ENCODE results near the gene ATP2C2. TPM values are rescaled to one million over a fixed set of nuclear protein-coding genes. Genes with fewer than 3 reads are reported as not detected.
"Not testable (repeated sequence)": the region's sequence is repeated elsewhere in the genome, so short reads cannot be mapped to it uniquely, and the experiment has no call there.

ATP2C2 gene
- total RNA-seq, 1 experiment from 2014 or later: not detected

DNA sequence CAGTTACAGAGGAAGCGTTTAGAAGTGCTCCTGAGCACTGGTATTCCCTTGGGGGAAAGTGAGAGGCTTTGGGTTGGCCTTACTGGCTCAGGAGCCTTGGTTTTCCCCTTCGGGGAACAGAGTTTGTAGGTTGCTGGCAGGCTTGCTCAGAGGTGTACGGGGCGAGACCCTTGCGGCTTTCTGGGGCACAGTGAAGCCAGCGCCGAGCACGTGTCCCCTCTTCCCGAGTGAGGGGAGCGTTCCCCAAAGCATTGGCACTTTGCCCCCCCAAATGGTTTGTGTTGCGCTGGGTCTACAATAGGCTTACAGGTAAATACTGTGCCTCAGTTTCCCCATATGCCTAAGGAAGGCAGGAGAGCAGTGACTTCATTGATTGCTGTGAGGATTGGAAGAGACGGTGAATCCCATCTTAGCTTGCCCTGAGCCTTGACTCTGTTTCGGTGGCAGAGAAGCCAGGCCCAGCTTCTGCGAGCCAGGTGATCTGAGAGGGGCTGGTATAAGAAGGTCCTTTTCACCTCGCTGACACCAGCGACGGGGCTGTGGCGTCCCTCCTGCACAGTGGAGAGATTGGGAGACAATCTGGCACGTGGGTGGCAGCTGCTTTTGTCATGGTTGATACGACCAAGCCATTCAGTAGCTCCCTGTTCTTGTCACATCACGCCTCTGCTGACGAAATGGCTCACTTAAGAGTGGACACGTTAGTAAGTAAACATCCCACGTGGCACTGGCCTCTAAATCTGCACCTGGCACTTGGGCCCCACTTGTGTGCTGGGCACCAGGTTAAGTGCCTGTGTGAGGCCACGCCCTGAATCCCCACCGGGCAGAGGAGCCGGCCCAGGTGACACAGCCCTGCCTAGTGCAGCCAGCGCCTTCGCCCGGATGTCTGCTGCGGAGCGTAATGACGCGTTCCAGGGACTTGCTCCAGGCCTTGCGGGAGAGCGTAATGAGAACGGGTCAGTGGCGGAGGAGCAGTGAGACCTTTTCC, 81.1 kb downstream of the ATP2C2 start:
- no peak for DNase-seq (ENCODE audit: low spot score)

DNA sequence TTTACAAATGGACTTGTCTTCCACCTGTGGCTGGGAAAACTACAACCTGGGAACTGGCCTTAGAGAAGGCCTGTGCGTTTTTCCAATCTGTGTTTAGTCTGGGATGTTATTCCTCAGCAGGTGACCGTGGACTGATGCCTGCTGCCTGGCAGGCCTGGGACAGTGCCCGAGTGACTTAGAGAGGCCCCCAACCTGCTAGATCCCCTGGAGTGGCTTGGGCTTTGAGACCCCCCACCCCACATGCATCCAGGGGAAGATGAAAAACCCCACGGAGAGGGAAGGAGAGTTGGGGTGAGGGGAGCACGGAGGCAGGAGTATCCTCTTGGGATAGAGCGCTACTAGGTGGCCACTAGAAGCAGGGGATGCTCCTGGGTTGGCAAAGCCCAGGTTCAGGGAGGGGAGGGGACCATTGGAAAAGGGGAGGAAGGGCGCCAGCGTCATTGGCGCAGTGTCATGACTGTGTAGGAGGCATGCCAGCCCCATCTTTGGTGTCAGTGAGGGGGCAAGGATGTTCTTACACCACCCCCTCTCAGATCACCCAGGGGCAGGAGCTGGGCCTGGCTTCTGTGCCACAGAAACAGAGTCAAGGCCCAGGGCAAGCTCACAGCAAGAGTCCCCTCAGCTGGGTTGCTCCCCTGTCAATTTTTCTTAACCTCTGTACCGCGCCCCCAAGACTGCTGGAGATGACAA, 82.0 kb downstream of the ATP2C2 start:
- no peak for DNase-seq (ENCODE audit: low spot score)

DNA sequence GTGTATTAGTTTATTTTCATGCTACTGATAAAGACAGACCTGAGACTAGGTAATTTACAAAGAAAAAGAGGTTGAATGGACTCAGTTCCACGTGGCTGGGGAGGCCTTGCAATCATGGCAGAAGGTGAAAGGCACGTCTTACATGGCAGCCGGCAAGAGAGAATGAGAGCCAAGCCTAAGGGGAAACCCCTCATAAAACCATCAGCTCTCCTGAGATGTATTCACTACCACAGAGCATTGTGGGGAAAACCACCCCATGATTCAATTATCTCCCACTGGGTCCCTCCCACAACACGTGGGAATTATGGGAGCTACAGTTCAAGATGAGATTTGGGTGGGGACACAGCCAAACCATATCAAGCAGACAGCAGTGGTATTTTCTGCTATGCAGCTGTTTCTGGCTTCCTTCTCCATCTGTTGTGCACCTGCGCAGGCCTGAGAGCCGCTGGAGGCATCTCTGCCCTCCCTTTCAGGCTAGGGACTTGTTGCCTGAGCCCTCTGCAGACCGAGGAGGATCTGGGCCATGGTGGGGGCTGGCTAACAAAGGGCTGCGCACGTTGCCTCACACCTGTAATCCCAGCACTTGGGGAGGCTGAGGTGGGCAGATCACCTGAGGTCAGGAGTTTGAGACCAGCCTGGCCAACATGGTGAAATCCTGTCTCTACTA, 82.8 kb downstream of the ATP2C2 start:
- not testable (repeated sequence) for DNase-seq (ENCODE audit: low spot score)

DNA sequence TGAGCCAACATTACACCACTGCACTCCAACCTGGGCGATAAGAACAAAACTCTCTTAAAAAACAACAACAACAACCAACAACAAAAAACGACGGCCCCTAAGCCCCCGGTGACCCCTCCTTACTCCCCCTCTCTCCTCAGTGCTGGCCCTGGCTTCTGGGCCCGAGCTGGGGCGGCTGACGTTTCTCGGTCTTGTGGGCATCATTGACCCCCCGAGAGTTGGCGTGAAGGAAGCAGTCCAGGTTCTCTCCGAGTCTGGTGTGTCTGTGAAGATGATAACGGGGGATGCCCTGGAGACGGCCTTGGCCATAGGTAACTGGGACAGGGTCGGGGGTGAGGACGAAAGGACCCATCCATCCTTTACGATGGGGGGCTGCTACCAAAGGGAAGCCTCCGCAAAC, 83.4 kb downstream of the ATP2C2 start:
- DNase-seq (ENCODE audit: low spot score): no peak

DNA sequence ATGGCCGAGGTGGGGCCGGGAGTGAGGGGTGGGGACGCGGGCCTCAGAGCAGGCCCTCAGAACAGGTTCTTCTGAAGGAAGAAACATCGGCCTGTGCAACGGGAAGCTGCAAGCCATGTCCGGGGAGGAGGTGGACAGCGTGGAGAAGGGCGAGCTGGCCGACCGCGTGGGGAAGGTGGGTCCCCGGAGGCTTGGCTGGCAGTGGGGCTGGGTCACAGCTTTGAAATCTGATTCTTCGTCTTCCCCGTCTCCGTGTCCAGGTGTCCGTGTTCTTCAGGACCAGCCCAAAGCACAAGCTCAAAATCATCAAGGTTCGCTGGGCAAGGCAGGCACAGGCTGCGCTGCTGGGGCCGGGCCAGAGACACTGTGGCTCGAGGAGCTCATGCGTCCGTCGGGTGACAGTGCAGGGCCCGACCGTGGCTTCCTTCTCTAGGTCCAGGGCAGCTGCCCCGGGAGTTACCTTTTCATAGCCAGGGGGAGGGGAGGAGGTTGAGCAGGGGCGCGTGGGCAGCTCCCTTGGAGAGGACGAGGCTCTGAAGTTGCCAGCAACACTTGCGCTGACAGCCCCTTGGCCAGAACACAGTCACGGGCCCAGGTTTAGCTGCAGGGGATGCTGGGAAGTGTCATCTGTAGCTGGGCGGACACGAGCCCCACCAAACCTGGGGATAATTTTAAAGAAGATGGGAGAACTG, 84.9 kb downstream of the ATP2C2 start:
- no peak for DNase-seq (ENCODE audit: low spot score)

DNA sequence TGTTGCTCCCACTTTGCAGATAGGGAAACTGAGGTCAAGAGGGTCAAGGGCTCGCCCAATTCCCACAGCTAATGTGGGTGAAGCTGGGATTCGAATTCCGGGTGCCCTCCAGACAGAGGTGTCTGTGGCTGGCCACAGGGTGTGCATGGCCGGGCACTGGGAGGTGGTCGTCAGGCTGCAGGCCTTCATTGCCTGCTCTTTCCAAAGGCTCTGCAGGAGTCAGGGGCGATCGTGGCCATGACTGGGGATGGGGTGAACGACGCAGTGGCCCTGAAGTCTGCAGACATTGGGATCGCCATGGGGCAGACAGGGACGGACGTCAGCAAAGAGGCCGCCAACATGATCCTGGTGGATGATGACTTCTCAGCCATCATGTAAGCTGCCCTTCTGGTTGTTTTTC, 86.3 kb downstream of the ATP2C2 start:
- DNase-seq (ENCODE audit: low spot score): no peak

DNA sequence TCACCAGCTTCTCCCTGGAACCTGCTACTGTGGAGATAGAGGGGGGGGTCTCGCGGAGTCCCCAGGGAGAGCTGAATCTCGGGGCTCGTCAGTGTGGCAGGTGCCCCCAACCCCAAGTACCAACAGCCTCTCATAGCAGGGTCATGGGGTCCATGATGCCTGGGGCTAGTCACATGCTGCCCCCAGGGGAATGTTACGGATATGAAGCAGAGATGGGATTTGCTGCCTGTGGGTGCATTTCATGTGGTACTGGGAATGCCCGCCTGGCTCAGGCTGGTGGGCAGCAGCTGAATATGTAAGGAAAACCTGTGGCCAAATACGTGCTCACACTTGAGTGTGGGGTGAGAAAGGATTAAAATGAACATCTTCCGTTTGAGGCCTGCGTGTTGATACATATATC, 86.7 kb downstream of the ATP2C2 start:
- no peak for DNase-seq (ENCODE audit: low spot score)

DNA sequence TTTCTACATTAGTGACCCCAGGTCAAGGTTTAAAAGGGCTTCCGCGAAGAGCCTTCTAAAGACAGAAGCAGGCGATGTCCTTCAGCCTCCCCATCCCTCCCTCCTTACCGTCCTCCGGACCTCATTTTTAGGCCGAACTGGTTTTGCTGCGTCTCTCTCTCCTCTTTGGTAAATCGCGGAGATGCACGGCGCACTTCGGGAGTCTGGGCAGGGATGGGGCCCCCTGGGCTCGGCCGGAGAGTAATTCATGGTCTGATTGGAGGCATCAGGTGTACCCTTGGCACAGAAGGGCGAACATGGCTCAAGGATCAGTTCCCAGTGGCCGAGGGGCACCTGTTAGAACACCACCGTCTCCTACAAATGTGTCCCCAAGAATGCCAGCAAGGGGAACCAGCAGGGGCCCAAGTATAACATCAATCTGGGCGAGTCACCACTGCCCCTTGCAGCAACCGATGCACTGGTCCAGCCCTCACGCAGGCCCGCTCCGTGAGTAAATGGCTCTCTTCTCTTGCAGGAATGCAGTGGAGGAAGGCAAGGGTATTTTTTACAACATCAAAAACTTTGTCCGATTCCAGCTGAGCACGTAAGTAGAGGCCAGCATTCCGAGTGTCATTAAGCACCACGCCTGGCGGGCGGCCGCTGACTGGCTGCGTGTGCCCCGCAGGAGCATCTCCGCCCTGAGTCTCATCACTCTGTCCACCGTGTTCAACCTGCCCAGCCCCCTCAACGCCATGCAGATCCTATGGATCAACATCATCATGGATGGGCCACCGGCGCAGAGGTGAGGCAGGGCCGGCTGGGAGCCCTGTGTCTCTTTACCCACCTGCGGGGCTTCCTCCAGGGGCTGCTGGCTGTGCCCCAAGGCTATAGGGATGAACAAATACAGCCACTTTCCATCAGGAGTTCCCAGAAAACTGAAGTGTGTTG, 90.5 kb downstream of the ATP2C2 start:
- no peak for DNase-seq (ENCODE audit: low spot score)

DNA sequence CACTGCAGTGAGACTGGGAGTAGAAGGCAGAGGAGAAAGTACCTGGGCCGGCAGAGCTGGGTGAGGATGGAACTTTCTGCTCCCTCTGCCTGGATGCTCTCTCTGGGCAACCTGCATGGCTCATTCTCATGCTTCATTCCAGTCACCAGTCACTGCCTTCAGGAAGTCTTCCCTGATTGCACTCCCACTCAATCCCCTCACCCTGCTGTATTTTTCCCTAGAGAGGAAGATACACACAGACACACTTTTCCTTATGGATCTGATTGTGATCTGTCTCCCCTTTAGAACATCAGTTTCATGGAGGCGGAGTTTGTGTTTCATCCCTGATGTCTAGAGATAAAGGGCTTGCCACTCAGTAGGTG, 91.2 kb downstream of the ATP2C2 start:
- DNase-seq (ENCODE audit: low spot score): no peak

DNA sequence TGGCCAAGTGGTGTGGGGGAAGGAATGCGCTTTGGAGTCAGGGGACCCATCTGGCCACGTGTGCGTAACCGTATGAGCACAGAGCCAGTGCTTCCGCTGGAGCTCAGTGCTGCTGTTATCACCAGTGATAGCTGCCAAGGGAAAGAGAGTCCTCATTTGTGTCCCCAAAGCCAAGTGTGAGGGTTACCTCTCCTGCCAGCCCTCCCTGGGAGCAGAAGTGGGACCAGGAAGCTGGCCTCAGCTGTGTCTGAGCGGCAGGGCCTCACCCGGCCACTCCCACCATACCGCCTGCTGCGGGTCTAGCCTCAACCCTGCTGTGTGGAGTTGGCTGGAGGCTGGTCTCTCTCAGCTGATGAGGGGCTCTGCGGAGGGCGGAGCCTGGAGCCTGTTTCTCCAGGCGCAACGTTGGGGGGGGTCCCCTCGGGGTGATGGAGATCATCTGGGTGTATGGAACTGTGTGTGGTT, 91.6 kb downstream of the ATP2C2 start:
- DNase-seq (ENCODE audit: low spot score): no peak

DNA sequence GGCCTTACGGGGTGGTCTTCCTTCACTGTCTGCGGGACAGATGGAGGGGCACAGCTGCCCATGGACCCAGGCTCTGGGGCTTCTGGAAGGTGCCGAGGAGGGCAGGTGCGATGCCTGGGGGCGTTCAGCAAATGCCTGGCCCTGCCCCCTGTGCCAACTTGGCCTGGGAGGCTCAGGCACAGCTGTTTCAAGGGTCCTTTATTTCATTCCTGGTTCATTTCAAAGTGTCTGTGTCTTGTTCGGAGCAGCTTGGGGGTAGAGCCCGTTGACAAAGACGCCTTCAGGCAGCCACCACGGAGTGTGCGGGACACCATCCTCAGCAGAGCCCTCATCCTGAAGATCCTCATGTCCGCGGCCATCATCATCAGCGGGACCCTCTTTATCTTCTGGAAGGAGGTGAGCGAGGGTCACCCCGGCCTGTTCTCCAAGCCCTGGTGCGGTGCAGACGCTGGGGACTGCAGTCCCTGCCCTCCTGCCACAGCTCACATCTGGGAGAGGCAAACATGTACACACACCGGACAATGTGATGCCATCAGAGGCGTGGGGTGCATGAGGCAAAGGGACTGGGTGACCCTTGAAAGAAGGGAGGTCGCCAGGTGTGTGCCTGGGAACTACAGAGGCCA, 92.2 kb downstream of the ATP2C2 start:
- no peak for DNase-seq (ENCODE audit: low spot score)

DNA sequence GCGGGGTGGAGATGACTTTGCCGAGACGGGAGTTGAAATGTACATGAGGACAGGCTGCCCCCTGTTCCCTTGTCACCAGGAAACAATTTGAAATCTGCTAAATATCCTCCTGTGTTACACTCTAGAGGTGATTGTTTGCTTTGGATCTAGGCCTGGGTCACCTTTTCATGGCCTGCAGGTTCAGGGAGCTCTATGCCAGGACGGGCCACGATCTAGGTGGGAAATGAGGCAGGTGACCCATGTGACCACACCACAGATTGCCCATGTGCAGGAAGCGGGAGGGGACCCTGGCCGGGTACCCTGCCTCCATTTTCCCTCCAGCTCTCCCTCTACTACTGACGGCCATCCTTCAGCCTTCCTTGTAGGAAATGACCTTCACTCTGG, 92.7 kb downstream of the ATP2C2 start:
- no peak for DNase-seq (ENCODE audit: low spot score)

DNA sequence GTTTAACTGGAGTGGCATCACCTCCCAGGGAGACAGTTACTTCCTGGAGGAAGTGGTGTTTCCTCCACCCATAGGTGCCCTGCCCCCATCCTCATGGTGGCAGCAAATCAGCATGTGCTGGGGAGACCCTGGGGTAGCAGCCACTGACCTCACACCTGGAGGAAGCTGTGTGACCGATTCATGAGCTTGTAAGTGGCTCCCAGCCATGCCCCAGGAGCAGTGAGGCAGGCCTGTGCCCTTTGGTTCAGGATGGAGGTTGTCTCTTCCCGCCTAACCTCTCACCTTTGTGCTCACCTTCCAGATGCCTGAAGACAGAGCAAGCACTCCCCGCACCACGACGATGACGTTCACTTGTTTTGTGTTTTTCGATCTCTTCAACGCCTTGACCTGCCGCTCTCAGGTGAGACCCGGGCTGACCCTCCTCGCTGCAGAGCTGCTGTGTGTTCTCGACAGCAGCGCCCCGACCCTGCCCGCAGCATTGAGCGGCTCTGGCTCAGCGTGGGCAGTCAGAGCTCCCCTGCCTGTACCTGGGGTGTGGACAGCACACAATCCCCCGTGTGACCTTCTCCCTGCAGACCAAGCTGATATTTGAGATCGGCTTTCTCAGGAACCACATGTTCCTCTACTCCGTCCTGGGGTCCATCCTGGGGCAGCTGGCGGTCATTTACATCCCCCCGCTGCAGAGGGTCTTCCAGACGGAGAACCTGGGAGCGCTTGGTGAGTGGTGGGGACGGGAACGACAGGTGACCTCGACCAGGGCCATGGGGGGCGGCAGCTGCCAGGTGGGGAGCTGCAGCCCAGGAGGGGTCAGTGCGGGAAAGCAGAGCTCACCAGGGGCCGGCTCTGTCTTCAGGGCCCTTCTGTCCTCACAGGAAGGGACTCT, 93.3 kb downstream of the ATP2C2 start:
- no peak for DNase-seq (ENCODE audit: low spot score)

DNA sequence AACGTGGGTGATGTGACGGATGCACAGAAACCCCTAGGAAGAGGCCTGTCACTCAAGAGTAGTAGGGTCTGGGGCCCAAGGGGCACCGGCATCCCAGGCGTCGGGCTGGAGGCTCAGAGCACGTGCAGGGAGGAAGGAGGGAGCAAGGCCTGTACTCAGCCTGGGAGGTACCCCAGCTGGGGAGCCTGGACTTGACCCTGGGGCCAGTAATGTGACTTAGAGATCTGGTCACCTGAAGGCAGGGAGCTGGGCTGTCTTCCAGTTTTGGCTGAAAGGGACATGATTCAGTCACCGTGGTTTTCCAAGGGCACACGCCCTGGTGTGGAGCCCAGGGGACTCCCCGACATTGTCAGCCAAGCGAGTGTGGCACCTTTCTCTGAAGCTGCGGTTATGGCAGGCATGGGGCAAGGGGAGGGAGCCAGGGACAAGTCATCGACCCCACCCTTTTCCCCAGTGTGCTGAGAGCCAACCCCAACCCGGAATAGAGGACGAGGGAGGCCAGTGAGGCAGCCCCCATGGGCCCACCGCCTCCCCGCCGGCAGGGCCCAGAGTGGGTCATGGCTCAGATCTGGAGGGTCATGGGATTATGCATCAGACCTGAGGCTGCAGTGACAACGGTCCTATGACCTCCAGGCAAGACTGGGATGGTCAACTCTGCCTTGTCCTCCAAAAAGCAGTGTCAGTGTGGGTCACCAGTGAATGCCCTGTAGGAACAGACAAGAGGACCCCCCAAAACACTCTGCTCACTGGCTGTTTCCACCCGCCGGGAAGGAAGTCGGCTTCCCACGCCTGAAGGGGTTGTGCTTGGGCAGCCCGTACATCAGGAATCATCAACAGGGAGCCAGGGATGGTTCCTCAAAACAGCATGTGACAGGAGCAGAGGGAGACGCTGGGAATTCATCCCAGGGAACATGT, 94.2 kb downstream of the ATP2C2 start:
- DNase-seq (ENCODE audit: low spot score): peak; percentile 55

DNA sequence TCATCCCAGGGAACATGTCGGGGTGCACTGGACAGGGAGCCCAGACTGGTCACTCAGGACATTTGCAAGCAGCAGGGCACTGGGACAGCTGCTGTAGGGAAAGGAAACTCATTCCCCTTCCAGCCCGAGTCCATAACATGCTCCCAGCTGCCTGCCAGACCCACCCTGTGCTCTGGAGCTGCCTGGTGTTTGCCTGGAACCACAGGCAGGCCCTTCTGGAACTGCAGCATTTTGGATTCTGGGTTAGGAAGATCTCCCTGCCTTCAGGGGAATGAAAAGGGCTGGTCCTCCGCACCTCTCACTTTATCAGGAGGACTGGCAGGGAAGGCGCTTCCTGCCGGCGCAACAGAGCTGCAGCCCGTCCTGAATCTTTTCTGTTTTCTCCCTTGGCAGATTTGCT, 94.9 kb downstream of the ATP2C2 start:
- DNase-seq (ENCODE audit: low spot score): no peak

DNA sequence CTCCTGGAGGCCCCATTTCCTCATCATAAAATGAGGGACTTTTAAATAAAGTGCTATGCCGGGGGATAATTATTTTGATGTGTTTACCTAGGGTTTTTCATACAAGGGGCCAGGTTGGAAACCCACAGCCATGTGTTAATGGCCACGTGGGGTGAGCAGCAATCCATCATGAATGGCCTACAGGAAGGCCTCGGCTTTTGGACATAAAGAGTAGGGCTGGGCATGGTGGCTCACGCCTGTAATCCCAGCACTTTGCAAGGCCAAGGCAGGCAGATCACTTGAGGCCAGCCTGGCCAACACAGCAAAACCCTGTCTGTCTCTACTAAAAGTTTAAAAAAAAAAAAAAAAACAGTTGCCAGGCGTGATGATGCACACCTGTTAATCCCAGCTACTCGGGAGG, 95.8 kb downstream of the ATP2C2 start:
- DNase-seq (ENCODE audit: low spot score): no peak

DNA sequence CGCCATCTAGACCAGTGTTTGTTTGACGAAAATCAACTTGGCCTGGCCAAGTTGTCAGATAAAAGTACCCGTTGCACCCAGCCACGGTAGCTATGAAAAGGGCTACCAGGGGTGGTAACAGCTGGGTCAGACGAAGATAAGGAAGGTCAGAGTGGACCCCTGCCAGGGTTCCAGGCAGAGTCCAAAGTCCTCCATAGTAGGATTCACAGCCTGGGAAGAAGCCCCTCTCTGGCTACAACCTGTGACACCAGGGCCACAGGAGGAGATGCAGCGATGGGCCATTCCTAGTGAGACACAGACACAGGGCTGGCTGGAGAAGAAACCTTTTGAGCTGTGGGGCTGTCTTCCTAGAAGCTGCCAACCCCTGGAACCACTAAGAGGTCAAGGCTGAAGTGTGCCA, 96.8 kb downstream of the ATP2C2 start:
- DNase-seq (ENCODE audit: low spot score): no peak

DNA sequence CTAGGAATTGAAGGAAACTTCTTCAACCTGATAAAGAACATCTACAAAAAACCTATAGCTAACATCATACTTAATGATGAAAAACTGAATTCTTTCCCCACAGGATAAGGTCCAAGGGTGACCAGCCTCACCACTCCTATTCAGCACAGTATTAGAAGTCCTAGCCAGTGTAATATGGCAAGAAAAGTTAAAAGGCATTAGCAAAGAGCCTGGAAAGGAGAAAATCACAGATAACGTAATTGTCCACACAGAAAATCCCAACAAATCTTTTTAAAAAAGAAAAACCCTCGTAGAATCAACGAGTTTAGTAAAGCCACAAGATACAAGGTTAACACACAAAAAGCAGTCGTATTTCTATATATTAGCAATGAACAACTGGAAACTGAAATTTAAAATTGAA, 98.4 kb downstream of the ATP2C2 start:
- DNase-seq (ENCODE audit: low spot score): no peak
